Right ventricle myocardium inferior (tissue), 1 donor: ENCODE results near the gene NMNAT2. TPM values are rescaled to one million over a fixed set of nuclear protein-coding genes. Genes with fewer than 3 reads are reported as not detected.
"Not testable (repeated sequence)": the region's sequence is repeated elsewhere in the genome, so short reads cannot be mapped to it uniquely, and the experiment has no call there.

ENCODE experiments used
- ATAC-seq: fragments of 200-7000 bp; cut with Tn5 transposase; one replicate; pipeline ENCODE4 v1.9.1; 2020; ENCODE audit warnings: mild to moderate bottlenecking, moderate library complexity
- DNase-seq: peaks from one replicate; pipeline ENCODE4 v3.0.0; 2021; ENCODE audit errors: missing footprints
- intact Hi-C: fragments of 100-400 bp; cut with DNase I; formaldehyde crosslinking; loops from one replicate; pipeline ENCODE4 v1.11.0; 2022
- long read RNA-seq: library from polyadenylated mRNA; unstranded; transcript quantifications from one replicate; pipeline ENCODE4 v2.0.0, GENCODE V29; 2021
- total RNA-seq: library from RNA; stranded (reverse); fragmentation: NEBNext Ultra II Directional; extraction: Animal tissue kit (Norgen Biotek cat#: 25700); gene quantifications from one replicate; pipeline ENCODE4 v1.2.1, GENCODE V29; 2021
- donor health status: DM: no; HTN: yes; CAD: no; lungs with severe emphysema.

NMNAT2 gene
- 2.1 TPM for total RNA-seq
- long read RNA-seq, partial matches to known transcripts = 1 of 1 reads
- long read RNA-seq, other reads (novel, unspliced or antisense) = 0 of 1 reads

- ATAC-seq (peak; percentile 51), DNase-seq (peak; percentile 70)
- intact Hi-C loops = no loop called here
These were observed at the start of gene NMNAT2 for GRCh38 chr1:183417772-183418491. TSS of gene NMNAT2 (minus strand) at chr1:183418380. CDS start at chr1:183418267, 113 bp downstream.

- intact Hi-C loops = no loop called here
- ATAC-seq (no peak), DNase-seq (no peak)
These were observed 49.5 kb upstream of the NMNAT2 start for GRCh38 chr1:183467687-183468086.

- DNase-seq = no peak
- no peak for ATAC-seq
- intact Hi-C loops = no loop called here
These were observed 48.6 kb upstream of the NMNAT2 start for GRCh38 chr1:183466781-183467180.

- intact Hi-C loops = no loop called here
- ATAC-seq (no peak), DNase-seq (no peak)
These were observed 45.4 kb upstream of the NMNAT2 start for GRCh38 chr1:183463566-183463965.

GRCh38 chr1:183461350-183461749, 43.2 kb upstream of the NMNAT2 start:
- peak; percentile 34 for DNase-seq
- no peak for ATAC-seq
- intact Hi-C loops = no loop called here

GRCh38 chr1:183460596-183460995, 42.4 kb upstream of the NMNAT2 start:
- no peak for DNase-seq
- intact Hi-C loops = no loop called here
- no peak for ATAC-seq

- DNase-seq = no peak
- ATAC-seq = no peak
- intact Hi-C loops = no loop called here
These were observed 39.3 kb upstream of the NMNAT2 start for GRCh38 chr1:183457449-183457848.

GRCh38 chr1:183456826-183457225, 38.6 kb upstream of the NMNAT2 start:
- intact Hi-C loops = no loop called here
- DNase-seq (no peak), ATAC-seq (no peak)

- intact Hi-C loops = no loop called here
- DNase-seq = no peak
- ATAC-seq = no peak
These were observed 36.2 kb upstream of the NMNAT2 start for GRCh38 chr1:183454377-183454776.

GRCh38 chr1:183450093-183450492, 31.9 kb upstream of the NMNAT2 start:
- DNase-seq (no peak), ATAC-seq (no peak)
- intact Hi-C loops = no loop called here

GRCh38 chr1:183449223-183449770, 31.1 kb upstream of the NMNAT2 start:
- intact Hi-C loops = no loop called here
- DNase-seq (no peak), ATAC-seq (no peak)

- DNase-seq = no peak
- intact Hi-C loops = no loop called here
- no peak for ATAC-seq
These were observed 26.1 kb upstream of the NMNAT2 start for GRCh38 chr1:183444243-183444642.

- ATAC-seq = no peak
- no peak for DNase-seq
- intact Hi-C loops = no loop called here
These were observed 25.3 kb upstream of the NMNAT2 start for GRCh38 chr1:183443466-183443865.

GRCh38 chr1:183443011-183443410, 24.8 kb upstream of the NMNAT2 start:
- DNase-seq = no peak
- intact Hi-C loops = no loop called here
- no peak for ATAC-seq

- intact Hi-C loops = no loop called here
- ATAC-seq (no peak), DNase-seq (no peak)
These were observed 19.9 kb upstream of the NMNAT2 start for GRCh38 chr1:183438060-183438459.

- no peak for DNase-seq
- ATAC-seq = no peak
- intact Hi-C loops = no loop called here
These were observed 17.3 kb upstream of the NMNAT2 start for GRCh38 chr1:183435497-183435896.

GRCh38 chr1:183433703-183434102, 15.5 kb upstream of the NMNAT2 start:
- intact Hi-C loops = no loop called here
- ATAC-seq (peak; percentile 56), DNase-seq (no peak)

GRCh38 chr1:183432548-183432875, 14.3 kb upstream of the NMNAT2 start:
- peak; percentile 11 for DNase-seq
- ATAC-seq = no peak
- intact Hi-C loops = no loop called here

GRCh38 chr1:183431840-183432547, 13.8 kb upstream of the NMNAT2 start:
- intact Hi-C loops = no loop called here
- no peak for ATAC-seq

GRCh38 chr1:183427591-183427990, 9.4 kb upstream of the NMNAT2 start:
- DNase-seq, ATAC-seq, intact Hi-C loops: not testable (repeated sequence)

More at GRCh38 chr1:183431840-183432547, 13.8 kb upstream of the NMNAT2 start:
- DNase-seq = no peak
